ENCODE data around the gene POU3F3.

Gene POU3F3

GRCh38 chr2:104847586-104848160 lies 6.2 kb upstream of the POU3F3 start:
- no peak for DNase-seq

DNA sequence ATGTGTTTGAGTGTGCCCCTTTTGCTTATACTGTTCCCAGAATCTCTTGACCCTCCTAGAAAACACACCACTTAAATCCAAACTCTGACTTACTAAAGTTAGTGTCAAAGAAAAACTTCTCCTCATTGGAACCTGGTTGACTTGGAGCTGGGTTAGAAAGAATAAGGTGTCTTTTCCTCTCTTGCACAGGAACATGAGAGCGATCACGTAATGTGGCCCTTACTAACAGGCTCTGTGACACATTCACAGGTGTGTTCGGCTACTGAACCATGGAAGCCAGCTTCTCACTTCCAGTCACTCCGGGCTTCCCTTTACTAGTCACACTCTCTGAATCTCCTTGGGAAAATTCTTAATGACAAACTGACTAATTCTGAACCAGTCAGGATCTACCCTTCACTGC lies 5.4 kb upstream of the POU3F3 start:
- DNase-seq = no peak

DNA sequence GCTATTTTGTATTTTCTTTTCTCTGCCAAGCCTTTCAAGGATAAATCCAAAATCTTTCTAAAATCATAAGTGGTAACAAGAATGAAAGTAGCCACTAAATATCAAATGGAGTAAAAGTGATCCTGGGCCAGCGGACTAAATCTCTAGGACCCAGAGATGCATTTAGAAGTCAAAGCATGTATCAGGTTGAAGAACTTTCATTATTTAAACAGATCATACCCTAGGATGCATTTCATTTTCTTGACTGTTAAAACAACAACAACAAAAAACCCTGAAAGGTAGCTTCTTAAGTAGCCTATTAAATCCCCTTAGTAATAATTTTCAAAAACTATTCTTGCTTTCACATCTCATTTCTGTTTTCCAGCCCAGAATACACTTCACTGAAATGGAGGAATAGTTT lies 4.8 kb upstream of the POU3F3 start:
- DNase-seq = no peak

- DNase-seq = no peak
Observed at GRCh38 chr2:104849618-104850141, 4.2 kb upstream of the POU3F3 start.

GRCh38 chr2:104850361-104851290 lies 3.3 kb upstream of the POU3F3 start:
- DNase-seq = no peak

- no peak for DNase-seq
Observed at GRCh38 chr2:104851291-104852089, 2.4 kb upstream of the POU3F3 start.

- no peak for DNase-seq
Observed at GRCh38 chr2:104852090-104852666, 1.7 kb upstream of the POU3F3 start.

DNA sequence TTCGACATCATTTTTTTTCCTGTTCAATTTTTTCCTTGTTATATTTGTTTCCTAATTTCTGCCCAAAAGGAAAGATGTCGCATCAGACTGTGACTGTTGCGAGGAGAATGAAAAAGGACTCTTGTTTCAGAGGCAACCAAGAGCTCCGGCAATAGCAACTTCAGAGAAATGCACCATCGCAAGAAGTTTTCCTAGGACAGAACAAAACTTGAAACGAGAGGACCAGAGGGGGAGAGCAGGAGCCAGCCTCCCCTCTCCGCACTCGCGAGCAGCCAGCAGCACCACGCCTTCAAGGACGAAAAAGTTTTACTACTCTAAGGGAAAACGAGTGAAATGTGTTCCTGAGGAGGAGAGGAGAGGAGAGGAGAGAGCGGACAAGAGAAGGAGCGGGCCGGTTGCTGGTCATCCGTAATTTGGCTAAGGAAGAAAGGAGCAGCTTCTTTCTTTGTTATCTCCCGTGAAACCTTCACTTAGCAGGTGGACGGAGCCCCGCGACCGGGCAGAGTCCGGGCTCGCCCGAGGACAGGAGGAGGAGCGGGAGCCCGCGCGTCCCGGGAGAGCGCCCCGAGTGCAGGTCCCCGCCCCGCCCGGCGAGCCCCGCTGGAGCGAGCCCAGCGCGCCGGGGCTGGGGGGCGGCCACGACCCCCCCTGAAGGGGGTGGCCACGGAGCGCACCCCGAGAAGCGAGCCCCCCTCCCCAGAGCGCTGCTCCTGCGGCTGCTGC lies 744 bp downstream of the POU3F3 start:
- DNase-seq = no peak

GRCh38 chr2:104855221-104856085 lies 1.5 kb downstream of the POU3F3 start:
- DNase-seq = no peak

DNA sequence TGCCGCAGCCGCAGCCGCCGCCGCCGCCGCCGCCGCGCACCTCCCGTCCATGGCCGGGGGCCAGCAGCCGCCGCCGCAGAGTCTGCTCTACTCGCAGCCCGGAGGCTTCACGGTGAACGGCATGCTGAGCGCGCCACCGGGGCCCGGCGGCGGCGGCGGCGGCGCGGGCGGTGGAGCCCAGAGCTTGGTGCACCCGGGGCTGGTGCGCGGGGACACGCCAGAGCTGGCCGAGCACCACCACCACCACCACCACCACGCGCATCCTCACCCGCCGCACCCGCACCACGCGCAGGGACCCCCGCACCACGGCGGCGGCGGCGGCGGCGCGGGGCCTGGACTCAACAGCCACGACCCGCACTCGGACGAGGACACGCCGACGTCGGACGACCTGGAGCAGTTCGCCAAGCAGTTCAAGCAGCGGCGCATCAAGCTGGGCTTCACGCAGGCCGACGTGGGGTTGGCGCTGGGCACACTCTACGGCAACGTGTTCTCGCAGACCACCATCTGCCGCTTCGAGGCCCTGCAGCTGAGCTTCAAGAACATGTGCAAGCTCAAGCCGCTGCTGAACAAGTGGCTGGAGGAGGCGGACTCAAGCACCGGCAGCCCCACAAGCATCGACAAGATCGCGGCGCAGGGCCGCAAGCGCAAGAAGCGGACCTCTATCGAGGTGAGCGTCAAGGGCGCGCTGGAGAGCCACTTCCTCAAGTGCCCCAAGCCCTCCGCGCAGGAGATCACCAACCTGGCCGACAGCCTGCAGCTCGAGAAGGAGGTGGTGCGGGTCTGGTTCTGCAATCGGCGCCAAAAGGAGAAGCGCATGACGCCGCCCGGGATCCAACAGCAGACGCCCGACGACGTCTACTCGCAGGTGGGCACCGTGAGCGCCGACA lies 2.4 kb downstream of the POU3F3 start:
- no peak for DNase-seq

- no peak for DNase-seq
Observed at GRCh38 chr2:104856973-104857261, 3.0 kb downstream of the POU3F3 start.

- no peak for DNase-seq
Observed at GRCh38 chr2:104857262-104858005, 3.5 kb downstream of the POU3F3 start.

- no peak for DNase-seq
Observed at GRCh38 chr2:104858006-104858978, 4.4 kb downstream of the POU3F3 start.

DNA sequence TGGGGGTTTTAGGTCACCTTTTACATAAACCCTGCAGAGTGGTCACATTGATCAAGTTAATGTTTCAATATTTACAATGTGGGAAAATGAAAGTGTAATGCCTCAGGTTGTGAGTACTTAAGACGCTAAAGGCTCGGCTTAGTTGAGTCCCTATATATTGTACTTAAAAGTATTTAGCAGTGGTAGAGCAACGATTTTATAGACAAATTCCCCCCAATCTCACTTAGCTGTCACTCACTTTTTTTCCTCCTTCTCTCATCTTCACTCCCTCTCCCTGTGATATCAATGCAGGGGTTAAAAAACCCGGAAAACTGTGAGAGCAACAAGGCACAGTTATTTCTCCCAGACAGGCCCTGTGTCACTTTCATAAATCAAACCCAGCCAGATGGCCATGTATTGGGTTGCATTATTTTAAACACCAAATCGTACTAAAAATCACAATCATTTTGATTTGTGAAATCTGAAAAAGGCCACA lies 5.4 kb downstream of the POU3F3 start:
- no peak for DNase-seq

DNA sequence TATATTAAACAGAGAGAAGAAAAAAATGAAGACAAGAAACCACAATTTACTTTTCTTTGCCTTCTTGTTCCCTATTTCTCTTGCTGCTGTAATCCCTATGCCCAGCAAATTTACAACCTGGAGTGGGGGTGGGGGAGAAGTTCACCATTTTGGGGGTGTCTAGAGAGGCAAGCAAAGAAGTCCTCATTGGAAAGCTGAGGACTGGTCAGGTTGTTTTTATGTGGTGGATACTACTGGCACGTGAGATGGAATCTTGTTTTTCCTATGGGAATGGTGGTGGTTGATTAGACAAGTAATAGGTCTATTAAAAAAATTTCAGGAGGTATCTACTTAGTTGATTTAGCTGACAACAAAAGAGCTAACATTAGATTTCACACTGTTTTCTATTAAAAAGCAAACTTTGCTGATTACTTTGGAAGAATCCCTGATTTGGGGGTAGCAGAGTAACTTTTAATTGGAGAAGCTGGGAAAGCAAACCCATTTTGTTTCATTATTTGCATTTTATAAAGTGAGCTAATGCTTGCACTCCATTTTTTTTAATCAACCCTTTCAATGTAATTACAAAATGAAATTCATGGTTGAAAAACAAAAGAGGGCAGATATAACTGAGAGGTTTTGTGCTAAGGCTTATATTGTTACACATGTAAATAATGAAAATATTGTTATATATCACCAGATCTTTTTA lies 6.0 kb downstream of the POU3F3 start:
- DNase-seq = no peak

DNA sequence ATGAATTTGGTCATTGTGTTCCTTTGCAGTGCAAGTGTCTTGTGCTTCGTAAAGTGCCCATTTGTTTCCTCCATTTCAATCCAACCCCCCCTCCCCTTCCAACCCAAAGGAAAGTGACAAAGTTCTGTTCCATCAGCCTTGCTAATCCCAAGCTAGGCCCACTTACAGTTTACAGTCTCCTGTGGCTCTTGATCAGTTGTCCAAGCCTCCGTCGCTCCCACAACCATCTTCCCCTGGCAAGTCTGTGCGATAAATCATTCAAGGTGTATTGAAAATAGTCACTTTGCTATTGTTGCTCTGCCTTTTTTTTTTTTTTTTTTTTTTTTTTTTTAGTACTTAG lies 6.5 kb downstream of the POU3F3 start:
- no peak for DNase-seq

DNA sequence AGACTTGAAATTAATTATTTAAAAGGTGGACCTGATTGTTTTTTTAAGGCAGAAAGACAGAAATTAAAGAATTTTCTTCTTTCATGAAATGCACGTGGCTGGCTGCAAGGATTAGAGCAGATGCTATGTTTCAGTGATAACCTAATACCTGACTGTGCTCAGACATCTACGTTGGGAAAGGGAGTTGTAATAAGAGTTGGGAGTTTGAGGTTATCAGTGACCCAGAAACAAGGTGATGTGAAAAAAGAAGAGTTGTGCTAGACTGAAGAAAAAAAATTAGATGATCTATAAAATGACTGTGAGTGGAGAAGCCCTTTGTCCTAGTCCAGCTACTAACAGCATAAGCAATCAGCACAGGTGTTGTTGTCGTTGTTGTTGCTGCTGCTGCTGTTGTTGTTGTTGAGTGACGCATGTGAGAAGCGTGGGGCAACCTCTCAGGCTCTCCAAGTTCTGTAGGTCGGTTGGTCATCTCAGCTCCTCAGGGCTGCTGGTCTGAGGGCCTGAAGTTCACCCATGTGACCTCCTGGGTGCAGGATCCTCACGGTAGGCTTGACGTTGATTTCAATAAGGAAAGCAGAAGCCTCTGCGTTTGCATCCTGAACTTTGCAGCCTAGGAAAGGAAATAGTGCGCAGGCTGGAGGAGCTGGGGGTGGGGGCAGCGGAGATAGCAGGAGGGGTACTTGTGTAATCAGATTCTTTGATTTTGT lies 7.6 kb downstream of the POU3F3 start:
- DNase-seq = no peak
